ENCODE measurements around the gene PDZK1IP1.

DNA sequence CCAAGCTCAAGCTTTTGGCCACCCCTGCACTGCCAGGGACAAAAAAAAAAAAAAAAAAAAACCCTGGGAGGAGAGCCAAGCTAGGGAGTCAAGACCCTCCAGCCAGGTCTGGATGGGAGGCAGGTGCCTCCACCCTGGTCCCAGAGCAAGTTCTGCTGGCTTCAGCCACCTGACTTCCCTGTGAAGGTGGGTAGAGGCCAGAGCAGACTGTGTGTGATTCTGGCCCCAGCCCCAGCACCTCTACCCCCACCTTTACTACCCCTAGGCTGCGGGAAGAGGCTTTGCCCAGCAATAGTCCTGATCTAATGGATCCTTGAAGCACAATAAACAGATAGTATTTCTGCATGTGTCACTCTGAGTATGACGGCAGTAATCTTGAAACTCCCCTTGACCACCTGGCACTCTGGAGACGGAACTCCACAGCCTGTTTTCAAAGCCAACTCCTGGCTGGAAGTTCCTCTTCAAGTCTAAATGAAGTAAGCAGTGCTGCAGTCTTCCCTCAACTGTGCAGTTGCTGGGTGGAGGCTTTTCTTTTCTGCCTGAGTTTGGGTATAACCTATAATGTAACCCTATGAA lies 9.8 kb downstream of the PDZK1IP1 start:
- TF ChIP-seq POLR2A (IDR thresholded peaks at IDR 0.05), result no peak
- TF ChIP-seq, protein P1, sequence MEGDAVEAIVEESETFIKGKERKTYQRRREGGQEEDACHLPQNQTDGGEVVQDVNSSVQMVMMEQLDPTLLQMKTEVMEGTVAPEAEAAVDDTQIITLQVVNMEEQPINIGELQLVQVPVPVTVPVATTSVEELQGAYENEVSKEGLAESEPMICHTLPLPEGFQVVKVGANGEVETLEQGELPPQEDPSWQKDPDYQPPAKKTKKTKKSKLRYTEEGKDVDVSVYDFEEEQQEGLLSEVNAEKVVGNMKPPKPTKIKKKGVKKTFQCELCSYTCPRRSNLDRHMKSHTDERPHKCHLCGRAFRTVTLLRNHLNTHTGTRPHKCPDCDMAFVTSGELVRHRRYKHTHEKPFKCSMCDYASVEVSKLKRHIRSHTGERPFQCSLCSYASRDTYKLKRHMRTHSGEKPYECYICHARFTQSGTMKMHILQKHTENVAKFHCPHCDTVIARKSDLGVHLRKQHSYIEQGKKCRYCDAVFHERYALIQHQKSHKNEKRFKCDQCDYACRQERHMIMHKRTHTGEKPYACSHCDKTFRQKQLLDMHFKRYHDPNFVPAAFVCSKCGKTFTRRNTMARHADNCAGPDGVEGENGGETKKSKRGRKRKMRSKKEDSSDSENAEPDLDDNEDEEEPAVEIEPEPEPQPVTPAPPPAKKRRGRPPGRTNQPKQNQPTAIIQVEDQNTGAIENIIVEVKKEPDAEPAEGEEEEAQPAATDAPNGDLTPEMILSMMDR (IDR thresholded peaks at IDR 0.05), result no peak
